Neural cell (in vitro differentiated cells): ENCODE data around the gene NXPE1. TPM values are rescaled to one million over a fixed set of nuclear protein-coding genes. Genes with fewer than 3 reads are reported as not detected.

Experiments used
- H2AFZ ChIP-seq: fragments of 200-600, 300-800 bp; sonication (generic), shearing (Covaris generic); 2 replicates; pipeline ENCODE4 v1.6.0; 2014; ENCODE audit warnings: low read depth, mild to moderate bottlenecking, antibody characterized with exemption, low read length, moderate library complexity
- H3F3A ChIP-seq: fragments of 200-600 bp; shearing (Covaris generic); 2 replicates; pipeline ENCODE4 v1.6.1; 2016; ENCODE audit warnings: mild to moderate bottlenecking, moderate library complexity, mixed read lengths, antibody characterized with exemption, low read length; ENCODE audit not compliant: insufficient read depth, poor library complexity, severe bottlenecking
- H3K27ac ChIP-seq: fragments of 200-600, 300-800 bp; sonication (generic), shearing (Covaris generic); 2 replicates; pipeline ENCODE4 v1.5.1; 2014; ENCODE audit warnings: mild to moderate bottlenecking, low read length, moderate library complexity
- H3K27me3 ChIP-seq: fragments of 300-800, 200-600 bp; sonication (generic), shearing (Covaris generic); 2 replicates; pipeline ENCODE4 v1.6.0; 2014; ENCODE audit warnings: mild to moderate bottlenecking, low read depth, low read length, moderate library complexity; ENCODE audit not compliant: insufficient read depth
- H3K36me3 ChIP-seq: fragments of 300-800, 200-600 bp; sonication (generic), shearing (Covaris generic); 2 replicates; pipeline ENCODE4 v1.5.1; 2014; ENCODE audit warnings: mild to moderate bottlenecking, antibody characterized with exemption, low read length, moderate library complexity; ENCODE audit not compliant: insufficient read depth
- H3K4me2 ChIP-seq: fragments of 300-800, 200-600 bp; sonication (generic), shearing (Covaris generic); 2 replicates; pipeline ENCODE4 v1.6.0; 2014; ENCODE audit warnings: mild to moderate bottlenecking, low read length
- H3K4me3 ChIP-seq: fragments of 300-800, 200-600 bp; sonication (generic), shearing (Covaris generic); 2 replicates; pipeline ENCODE4 v1.5.1; 2014; ENCODE audit warnings: mild to moderate bottlenecking, low read length, moderate library complexity
- H3K79me2 ChIP-seq: fragments of 200-600 bp; shearing (Covaris generic); replicated peaks from 2 replicates; pipeline ENCODE4 v1.6.0; 2014; ENCODE audit warnings: mild to moderate bottlenecking, low read length, moderate library complexity; ENCODE audit not compliant: insufficient read depth
- H3K9ac ChIP-seq: fragments of 300-800, 200-600 bp; sonication (generic), shearing (Covaris generic); 2 replicates; pipeline ENCODE4 v1.6.1; 2016; ENCODE audit warnings: mild to moderate bottlenecking, low read length, mixed read lengths
- H3K9me2 ChIP-seq: fragments of 200-600 bp; shearing (Covaris generic); 2 replicates; pipeline ENCODE4 v1.6.1; 2016; ENCODE audit warnings: mild to moderate bottlenecking, low read length, mixed read lengths; ENCODE audit not compliant: insufficient read depth
- H3K9me3 ChIP-seq: fragments of 200-600, 300-800 bp; sonication (generic), shearing (Covaris generic); 2 replicates; pipeline ENCODE4 v1.6.1; 2016; ENCODE audit warnings: mild to moderate bottlenecking, mixed run types, low read length, moderate library complexity, mixed read lengths
- H4K20me1 ChIP-seq: fragments of 200-600 bp; shearing (Covaris generic); 2 replicates; pipeline ENCODE4 v1.6.1; 2016; ENCODE audit warnings: mild to moderate bottlenecking, mixed run types; ENCODE audit not compliant: insufficient read depth
- EP300 ChIP-seq: fragments of 450-650 bp; conservative IDR thresholded peaks from 2 replicates; pipeline ENCODE4 v1.6.1; 2014; ENCODE audit warnings: antibody characterized with exemption, mild to moderate bottlenecking, moderate library complexity; ENCODE audit not compliant: poor library complexity, severe bottlenecking
- EZH2 ChIP-seq: fragments of 200-600, 300-800 bp; shearing (Covaris generic), sonication (generic); IDR thresholded peaks from 2 replicates; pipeline ENCODE4 v1.6.1; 2014; ENCODE audit warnings: antibody characterized with exemption, low read length, borderline replicate concordance, mild to moderate bottlenecking; ENCODE audit not compliant: insufficient read depth, poor library complexity, severe bottlenecking
- MXI1 ChIP-seq: fragments of 450-650 bp; conservative IDR thresholded peaks from 2 replicates; pipeline ENCODE4 v1.6.1; 2014; ENCODE audit warnings: antibody characterized with exemption, mild to moderate bottlenecking; ENCODE audit not compliant: poor library complexity, severe bottlenecking
- POLR2AphosphoS5 ChIP-seq: IDR thresholded peaks from 2 replicates; pipeline ENCODE4 v1.6.1; 2012
- RAD21 ChIP-seq: fragments of 450-650 bp; conservative IDR thresholded peaks from 2 replicates; pipeline ENCODE4 v1.6.1; 2014; ENCODE audit warnings: antibody characterized with exemption, mild to moderate bottlenecking, moderate library complexity
- SMC3 ChIP-seq: fragments of 450-650 bp; conservative IDR thresholded peaks from 2 replicates; pipeline ENCODE4 v1.6.1; 2014; ENCODE audit warnings: antibody characterized with exemption, mild to moderate bottlenecking, moderate library complexity; ENCODE audit not compliant: poor library complexity
- TAF1 ChIP-seq: IDR thresholded peaks from 2 replicates; pipeline ENCODE4 v1.6.1; 2012; ENCODE audit warnings: low read depth
- polyA plus RNA-seq: library from polyadenylated mRNA; depleted of rRNA; stranded (reverse); fragments of >200 nt; gene quantifications from 2 replicates; pipeline ENCODE4 v1.2.3, GENCODE V29; 2014
- small RNA-seq, 3 experiments: library from RNA; depleted of rRNA; stranded (forward); fragments of <200 nt; gene quantifications; one replicate each; pipeline ENCODE3, GENCODE V24; 2012
- TF ChIP-seq, protein P1 (sequence below): fragments of 450-650 bp; IDR thresholded peaks from 2 replicates; pipeline ENCODE4 v1.5.1; 2014; ENCODE audit warnings: antibody characterized with exemption, mild to moderate bottlenecking, moderate library complexity; ENCODE audit not compliant: poor library complexity, severe bottlenecking
- TF ChIP-seq, protein P2 (sequence below): IDR thresholded peaks from 2 replicates; pipeline ENCODE4 v1.6.1; 2012; ENCODE audit warnings: borderline replicate concordance

The NXPE1 gene
- polyA plus RNA-seq, 1 donor from 2014 or later: not detected

DNA sequence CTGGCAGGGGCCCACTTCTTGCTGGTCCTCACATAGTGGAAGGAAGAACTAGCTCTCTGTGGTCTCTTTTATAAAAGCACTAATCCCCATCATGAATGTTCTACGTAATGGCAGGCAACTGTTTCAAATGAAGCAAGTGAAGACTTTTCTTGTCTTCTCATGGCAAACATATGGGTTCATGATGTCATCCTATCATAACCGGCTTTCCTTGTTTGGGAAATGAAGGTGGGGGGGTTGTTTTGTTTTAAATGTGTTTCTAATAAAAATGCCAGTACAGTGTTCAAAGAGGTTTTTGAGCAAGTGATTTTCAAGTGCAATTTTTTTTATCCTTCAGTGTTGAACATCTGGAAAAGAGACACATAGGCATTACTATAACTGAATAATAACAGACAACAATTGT is 87.0 kb downstream of the NXPE1 start:
- no peak overlapping the region for H3K4me2 ChIP-seq
- H3F3A ChIP-seq: no peaks in the 10 kb centered on the region
- no peaks in the 10 kb centered on the region for H3K9me3 ChIP-seq
- H3K4me3 ChIP-seq: no peak overlapping the region
- H3K27me3 ChIP-seq: no peaks in the 10 kb centered on the region
- H3K9me2 ChIP-seq: no peaks in the 10 kb centered on the region
- no peaks in the 10 kb centered on the region for H3K79me2 ChIP-seq
- TF ChIP-seq EZH2 (no peak), SMC3 (no peak), POLR2AphosphoS5 (no peak), TAF1 (no peak), MXI1 (no peak), EP300 (no peak), RAD21 (no peak)
- TF ChIP-seq, protein P1, sequence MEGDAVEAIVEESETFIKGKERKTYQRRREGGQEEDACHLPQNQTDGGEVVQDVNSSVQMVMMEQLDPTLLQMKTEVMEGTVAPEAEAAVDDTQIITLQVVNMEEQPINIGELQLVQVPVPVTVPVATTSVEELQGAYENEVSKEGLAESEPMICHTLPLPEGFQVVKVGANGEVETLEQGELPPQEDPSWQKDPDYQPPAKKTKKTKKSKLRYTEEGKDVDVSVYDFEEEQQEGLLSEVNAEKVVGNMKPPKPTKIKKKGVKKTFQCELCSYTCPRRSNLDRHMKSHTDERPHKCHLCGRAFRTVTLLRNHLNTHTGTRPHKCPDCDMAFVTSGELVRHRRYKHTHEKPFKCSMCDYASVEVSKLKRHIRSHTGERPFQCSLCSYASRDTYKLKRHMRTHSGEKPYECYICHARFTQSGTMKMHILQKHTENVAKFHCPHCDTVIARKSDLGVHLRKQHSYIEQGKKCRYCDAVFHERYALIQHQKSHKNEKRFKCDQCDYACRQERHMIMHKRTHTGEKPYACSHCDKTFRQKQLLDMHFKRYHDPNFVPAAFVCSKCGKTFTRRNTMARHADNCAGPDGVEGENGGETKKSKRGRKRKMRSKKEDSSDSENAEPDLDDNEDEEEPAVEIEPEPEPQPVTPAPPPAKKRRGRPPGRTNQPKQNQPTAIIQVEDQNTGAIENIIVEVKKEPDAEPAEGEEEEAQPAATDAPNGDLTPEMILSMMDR: no peak
- TF ChIP-seq, protein P2, sequence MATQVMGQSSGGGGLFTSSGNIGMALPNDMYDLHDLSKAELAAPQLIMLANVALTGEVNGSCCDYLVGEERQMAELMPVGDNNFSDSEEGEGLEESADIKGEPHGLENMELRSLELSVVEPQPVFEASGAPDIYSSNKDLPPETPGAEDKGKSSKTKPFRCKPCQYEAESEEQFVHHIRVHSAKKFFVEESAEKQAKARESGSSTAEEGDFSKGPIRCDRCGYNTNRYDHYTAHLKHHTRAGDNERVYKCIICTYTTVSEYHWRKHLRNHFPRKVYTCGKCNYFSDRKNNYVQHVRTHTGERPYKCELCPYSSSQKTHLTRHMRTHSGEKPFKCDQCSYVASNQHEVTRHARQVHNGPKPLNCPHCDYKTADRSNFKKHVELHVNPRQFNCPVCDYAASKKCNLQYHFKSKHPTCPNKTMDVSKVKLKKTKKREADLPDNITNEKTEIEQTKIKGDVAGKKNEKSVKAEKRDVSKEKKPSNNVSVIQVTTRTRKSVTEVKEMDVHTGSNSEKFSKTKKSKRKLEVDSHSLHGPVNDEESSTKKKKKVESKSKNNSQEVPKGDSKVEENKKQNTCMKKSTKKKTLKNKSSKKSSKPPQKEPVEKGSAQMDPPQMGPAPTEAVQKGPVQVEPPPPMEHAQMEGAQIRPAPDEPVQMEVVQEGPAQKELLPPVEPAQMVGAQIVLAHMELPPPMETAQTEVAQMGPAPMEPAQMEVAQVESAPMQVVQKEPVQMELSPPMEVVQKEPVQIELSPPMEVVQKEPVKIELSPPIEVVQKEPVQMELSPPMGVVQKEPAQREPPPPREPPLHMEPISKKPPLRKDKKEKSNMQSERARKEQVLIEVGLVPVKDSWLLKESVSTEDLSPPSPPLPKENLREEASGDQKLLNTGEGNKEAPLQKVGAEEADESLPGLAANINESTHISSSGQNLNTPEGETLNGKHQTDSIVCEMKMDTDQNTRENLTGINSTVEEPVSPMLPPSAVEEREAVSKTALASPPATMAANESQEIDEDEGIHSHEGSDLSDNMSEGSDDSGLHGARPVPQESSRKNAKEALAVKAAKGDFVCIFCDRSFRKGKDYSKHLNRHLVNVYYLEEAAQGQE: no peak
- H3K36me3 ChIP-seq: no peaks in the 10 kb centered on the region
- no peak overlapping the region for H2AFZ ChIP-seq
- H3K27ac ChIP-seq: no peak overlapping the region
- H3K9ac ChIP-seq: no peak overlapping the region
- no peaks in the 10 kb centered on the region for H4K20me1 ChIP-seq

Small RNAs within 50 kb of the gene (small RNA-seq; reads per million reads assigned to genes)
- gene RF01210: 0 reads per million in 3 experiments

Other genes with a start within 250 kb of the NXPE1 start
- 29.9 and 33.1 TPM in 2 replicates for gene C11orf71, start 159.4 kb downstream of the NXPE1 start, polyA plus RNA-seq
- gene RBM7, start 159.2 kb downstream of the NXPE1 start, polyA plus RNA-seq: 35.7 and 36.2 TPM in 2 replicates
- gene REXO2, start 120.4 kb downstream of the NXPE1 start, polyA plus RNA-seq: 30.7 and 48.8 TPM in 2 replicates
- gene NXPE4, start 35.9 kb upstream of the NXPE1 start, polyA plus RNA-seq: not detected in 2 replicates
- 0.20 TPM in 1 of 2 replicates, not detected in the other for gene NXPE2, start 118.6 kb upstream of the NXPE1 start, polyA plus RNA-seq